Karpas-422 (cell line): Measurements from ENCODE around the gene SGMS1. TPM values are rescaled to one million over a fixed set of nuclear protein-coding genes. Genes with fewer than 3 reads are reported as not detected.

Experiments
- DNase-seq: peaks from one replicate; pipeline ENCODE4 v3.0.0-alpha.2; 2015
- H2AFZ ChIP-seq: fragments of 200-600 bp; sonication (generic); 2 replicates; pipeline ENCODE4 v1.6.1; 2014; ENCODE audit warnings: antibody characterized with exemption, low read length, mixed read lengths
- H3K27ac ChIP-seq: fragments of 200-600 bp; sonication (generic); 2 replicates; pipeline ENCODE4 v1.5.1; 2014; ENCODE audit warnings: mild to moderate bottlenecking, low read length, moderate library complexity
- H3K27me3 ChIP-seq: fragments of 200-600 bp; sonication (generic); 2 replicates; pipeline ENCODE4 v1.6.1; 2014; ENCODE audit warnings: low read length, mixed read lengths
- H3K36me3 ChIP-seq: fragments of 200-600 bp; sonication (generic); 2 replicates; pipeline ENCODE4 v1.6.1; 2014; ENCODE audit warnings: low read length, mixed read lengths; ENCODE audit not compliant: insufficient read depth
- H3K4me1 ChIP-seq: fragments of 200-600 bp; sonication (generic); 2 replicates; pipeline ENCODE4 v1.6.1; 2014; ENCODE audit warnings: mild to moderate bottlenecking, low read length, mixed read lengths
- H3K4me2 ChIP-seq: fragments of 200-600 bp; sonication (generic); 2 replicates; pipeline ENCODE4 v1.6.1; 2014; ENCODE audit warnings: low read length, low read depth, mild to moderate bottlenecking; ENCODE audit not compliant: poor library complexity, severe bottlenecking
- H3K4me3 ChIP-seq: fragments of 200-600 bp; sonication (generic); 2 replicates; pipeline ENCODE4 v1.5.1; 2014; ENCODE audit warnings: mild to moderate bottlenecking, antibody characterized with exemption, low read length, mixed read lengths
- H3K79me2 ChIP-seq: fragments of 200-600 bp; sonication (generic); 2 replicates; pipeline ENCODE4 v1.6.1; 2014; ENCODE audit warnings: mild to moderate bottlenecking, low read length, mixed read lengths
- H3K9ac ChIP-seq: fragments of 200-600 bp; sonication (generic); 2 replicates; pipeline ENCODE4 v1.6.0; 2014; ENCODE audit warnings: low read length
- H3K9me2 ChIP-seq: fragments of 200-600 bp; sonication (generic), shearing (Covaris generic); replicated peaks from 2 replicates; pipeline ENCODE4 v1.6.0; 2014; ENCODE audit warnings: mild to moderate bottlenecking, low read length, moderate library complexity; ENCODE audit not compliant: insufficient read depth
- H3K9me3 ChIP-seq: fragments of 300-700, 200-600 bp; sonication (generic); 2 replicates; pipeline ENCODE4 v1.6.1; 2014; ENCODE audit warnings: low read length, mixed read lengths
- H4K20me1 ChIP-seq: fragments of 200-600 bp; sonication (generic); 2 replicates; pipeline ENCODE4 v1.6.1; 2014; ENCODE audit warnings: mild to moderate bottlenecking, antibody characterized with exemption, low read length, low read depth; ENCODE audit not compliant: insufficient read depth
- total RNA-seq: library from RNA; depleted of rRNA; stranded (reverse); fragments of >200 nt; shearing (Covaris generic); gene quantifications from 2 replicates; pipeline ENCODE4 v1.2.3, GENCODE V29; 2014; ENCODE audit warnings: low replicate concordance

The SGMS1 gene
- total RNA-seq, 1 experiment from 2014 or later = 2.9 TPM

DNA sequence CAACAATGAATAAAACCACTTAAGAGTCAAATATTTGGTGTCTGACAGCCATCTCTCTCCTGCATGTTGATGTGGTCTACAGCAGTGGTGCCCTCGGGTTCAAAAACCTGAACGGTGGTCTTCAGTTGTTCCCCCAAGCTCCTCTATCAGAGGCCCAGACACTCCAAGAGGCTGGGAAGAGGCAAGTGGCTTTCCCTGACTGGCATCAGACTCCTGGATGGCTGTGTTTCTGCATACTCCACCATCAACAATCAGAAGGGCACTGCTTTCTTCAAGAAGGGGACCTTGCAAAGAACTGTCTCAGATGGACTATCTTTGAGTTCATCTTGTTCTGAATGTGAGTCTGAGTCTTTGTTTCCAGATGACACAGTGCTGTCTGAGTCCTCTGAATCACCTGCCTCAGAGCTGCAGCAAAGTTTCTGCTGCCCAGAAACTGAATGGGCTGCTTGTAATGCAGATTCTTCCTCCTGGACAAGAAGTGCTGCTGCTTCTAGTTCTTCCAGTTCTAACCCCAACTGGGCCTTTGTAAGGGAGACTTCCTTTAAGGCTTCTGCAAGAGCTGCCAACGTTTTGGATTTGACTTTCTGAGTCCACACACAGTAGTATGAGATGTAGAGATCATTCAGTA lies 5.9 kb upstream of the SGMS1 start:
- Histone ChIP-seq H3K4me1 (peaks cover 9% of the 10 kb centered on the region), H3K36me3 (no peaks in the 10 kb centered on the region), H3K79me2 (no peaks in the 10 kb centered on the region), H3K9me2 (no peaks in the 10 kb centered on the region), H4K20me1 (no peaks in the 10 kb centered on the region), H3K4me2 (no peak overlapping the region), H3K4me3 (no peak overlapping the region), H3K9me3 (no peaks in the 10 kb centered on the region), H3K27me3 (no peaks in the 10 kb centered on the region), H3K9ac (no peak overlapping the region), H3K27ac (no peak overlapping the region), H2AFZ (no peak overlapping the region)
- no peak for DNase-seq

DNA sequence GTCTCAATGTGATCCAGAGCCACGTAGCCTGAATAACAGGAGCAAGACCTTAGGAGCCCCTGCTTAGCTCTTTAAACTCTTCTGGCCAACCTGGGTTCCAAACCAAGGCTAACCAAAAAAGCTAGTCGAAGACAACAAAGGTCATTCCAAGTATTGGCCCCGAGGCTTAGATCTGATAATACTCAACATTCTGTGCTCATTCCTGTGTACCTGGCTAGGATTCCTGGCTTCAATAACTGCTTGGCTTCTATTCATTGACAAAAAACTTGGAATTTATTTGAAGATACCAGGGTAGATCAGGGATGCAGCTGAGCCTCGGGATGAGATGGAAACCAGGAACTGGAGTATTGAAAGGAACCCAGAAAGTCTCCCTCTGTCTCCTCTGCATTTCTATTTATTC lies 4.1 kb upstream of the SGMS1 start:
- Histone ChIP-seq H3K9ac (no peak overlapping the region), H3K79me2 (no peaks in the 10 kb centered on the region), H3K9me2 (no peaks in the 10 kb centered on the region), H3K9me3 (no peaks in the 10 kb centered on the region), H3K4me3 (no peak overlapping the region), H4K20me1 (0 out of 2 replicates have a peak, but pooled peaks cover 2% of the 10 kb centered on the region), H3K27me3 (no peaks in the 10 kb centered on the region), H3K36me3 (no peaks in the 10 kb centered on the region), H3K4me1 (peaks cover 20% of the 10 kb centered on the region), H2AFZ (no peak overlapping the region), H3K27ac (no peak overlapping the region), H3K4me2 (no peak overlapping the region)
- DNase-seq = no peak

DNA sequence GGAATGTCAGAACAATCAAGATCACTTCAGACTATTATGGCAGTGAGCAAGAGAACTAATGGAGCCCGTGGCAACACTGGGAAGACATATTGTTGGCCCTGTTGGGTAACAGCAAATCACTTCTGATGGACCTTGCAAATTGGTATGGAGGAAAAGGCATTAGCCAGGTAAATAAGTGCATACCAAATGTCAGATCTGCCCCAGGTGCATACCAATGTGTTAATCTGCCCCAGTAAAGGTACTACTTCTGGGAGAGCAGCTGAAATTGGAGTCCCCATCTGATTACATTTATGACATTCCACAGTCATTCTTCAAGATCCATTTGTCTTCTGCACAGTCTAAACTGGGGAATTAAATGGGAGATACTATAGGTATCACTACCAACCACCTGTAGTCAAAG lies 3.7 kb upstream of the SGMS1 start:
- H2AFZ ChIP-seq = no peak overlapping the region
- no peak overlapping the region for H3K9ac ChIP-seq
- peaks cover 6% of the 10 kb centered on the region; the same call in 1 of the 2 replicates for H4K20me1 ChIP-seq
- no peaks in the 10 kb centered on the region for H3K27me3 ChIP-seq
- peaks cover 24% of the 10 kb centered on the region for H3K4me1 ChIP-seq
- no peaks in the 10 kb centered on the region for H3K79me2 ChIP-seq
- DNase-seq = no peak
- no peak overlapping the region for H3K4me2 ChIP-seq
- no peak overlapping the region for H3K27ac ChIP-seq
- no peaks in the 10 kb centered on the region for H3K36me3 ChIP-seq
- H3K9me3 ChIP-seq = no peaks in the 10 kb centered on the region
- no peaks in the 10 kb centered on the region for H3K9me2 ChIP-seq
- no peak overlapping the region for H3K4me3 ChIP-seq

DNA sequence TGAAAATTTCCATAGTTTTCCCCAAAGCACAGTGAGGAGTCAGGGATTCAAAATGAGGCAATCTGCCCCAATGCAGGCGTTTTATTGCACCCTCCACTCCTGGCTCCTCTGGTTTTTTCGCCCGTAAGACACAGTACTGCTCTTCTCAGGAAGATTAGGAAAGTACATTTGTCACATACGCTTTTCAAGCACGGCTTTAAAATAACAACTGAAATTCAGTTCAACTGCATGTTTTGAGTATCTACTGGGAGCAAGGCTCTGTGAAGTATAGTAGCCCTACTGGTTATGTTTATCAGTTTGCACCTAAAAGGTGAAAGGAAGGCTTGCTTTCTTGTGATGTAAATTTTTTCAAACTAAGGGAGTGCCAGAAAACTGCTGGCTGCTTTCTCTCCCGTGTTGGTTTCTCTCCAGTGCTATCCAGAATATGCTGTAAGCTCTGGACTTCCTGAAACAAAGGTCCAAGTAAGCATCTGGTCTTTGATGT lies 1.9 kb upstream of the SGMS1 start:
- peaks cover 34% of the 10 kb centered on the region for H3K4me1 ChIP-seq
- no peaks in the 10 kb centered on the region for H3K36me3 ChIP-seq
- no peak overlapping the region for H3K27ac ChIP-seq
- H3K9me3 ChIP-seq = no peaks in the 10 kb centered on the region
- H2AFZ ChIP-seq = peak overlapping the region; percentile 82
- H3K9ac ChIP-seq = peak overlapping the region; percentile 79
- peaks cover 13% of the 10 kb centered on the region; the same call in 1 of the 2 replicates for H4K20me1 ChIP-seq
- H3K4me2 ChIP-seq = peak overlapping the region; percentile 97
- no peaks in the 10 kb centered on the region for H3K9me2 ChIP-seq
- H3K27me3 ChIP-seq = no peaks in the 10 kb centered on the region
- peak overlapping the region; percentile 80 for H3K4me3 ChIP-seq
- DNase-seq = peak; percentile 42
- H3K79me2 ChIP-seq = no peaks in the 10 kb centered on the region

DNA sequence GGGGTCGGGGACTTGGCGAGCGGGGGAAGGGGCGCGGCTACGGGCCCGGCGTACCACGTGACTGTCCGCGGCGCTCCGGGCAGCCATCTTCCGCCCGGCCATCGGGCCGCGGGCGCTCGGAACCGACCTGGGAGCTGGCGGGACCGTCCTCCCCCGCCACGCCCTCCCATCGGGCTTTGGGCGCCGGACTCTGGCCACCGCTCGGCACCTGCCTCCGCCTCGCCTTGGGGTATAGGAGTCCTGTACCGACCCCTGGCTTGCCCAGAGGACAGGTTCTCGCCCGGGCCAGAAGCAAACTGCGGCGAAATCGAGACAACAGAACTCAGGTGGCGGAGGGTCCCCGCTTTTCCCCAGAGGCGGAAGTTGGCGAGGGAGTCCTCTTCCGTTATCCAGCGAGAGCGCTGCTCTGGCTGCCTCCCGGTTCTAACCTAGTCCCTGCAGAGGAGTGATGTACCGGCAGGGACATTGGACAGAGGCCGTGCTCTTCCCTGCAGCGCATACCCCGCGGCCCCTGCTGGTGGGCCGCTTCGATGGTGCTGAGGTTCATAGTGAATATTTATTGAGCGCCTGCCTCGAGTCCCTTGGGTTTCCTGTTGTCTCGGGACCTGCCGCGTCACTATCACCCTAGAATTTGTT lies 1.2 kb upstream of the SGMS1 start:
- Histone ChIP-seq H3K79me2 (no peaks in the 10 kb centered on the region), H3K27ac (peak overlapping the region; percentile 72; the same call in 1 of the 2 replicates), H3K36me3 (no peaks in the 10 kb centered on the region), H3K4me2 (peak overlapping the region; percentile 97), H3K9me3 (no peaks in the 10 kb centered on the region), H3K4me1 (peaks cover 34% of the 10 kb centered on the region), H2AFZ (peak overlapping the region; percentile 82), H3K9me2 (no peaks in the 10 kb centered on the region), H4K20me1 (peaks cover 19% of the 10 kb centered on the region), H3K4me3 (peak overlapping the region; percentile 80), H3K27me3 (no peaks in the 10 kb centered on the region), H3K9ac (peak overlapping the region; percentile 79)
- peak; percentile 81 for DNase-seq

DNA sequence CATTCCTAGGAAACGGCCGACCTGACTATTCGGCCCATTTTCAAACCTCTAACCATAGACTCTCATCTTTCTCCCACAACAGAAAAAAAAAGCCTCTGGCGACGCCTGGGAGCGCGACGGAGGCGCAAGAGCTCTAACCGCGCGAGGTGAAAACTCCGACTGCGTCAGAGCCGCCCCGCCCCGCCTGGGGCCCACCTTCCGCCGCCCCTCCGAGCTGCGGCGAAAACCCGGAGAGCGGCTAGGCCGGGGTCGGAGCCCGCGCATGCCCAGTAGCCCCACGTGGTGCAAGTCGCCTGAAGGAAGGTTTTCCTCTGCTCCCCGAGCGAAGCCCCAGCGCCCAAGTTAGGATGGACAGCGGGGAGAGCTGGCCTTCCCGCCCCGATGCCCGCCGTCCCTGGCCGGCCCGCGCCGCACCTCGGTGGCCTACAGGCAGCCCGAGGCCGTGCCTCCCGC lies 683 bp upstream of the SGMS1 start:
- peak overlapping the region; percentile 80 for H3K4me3 ChIP-seq

DNA sequence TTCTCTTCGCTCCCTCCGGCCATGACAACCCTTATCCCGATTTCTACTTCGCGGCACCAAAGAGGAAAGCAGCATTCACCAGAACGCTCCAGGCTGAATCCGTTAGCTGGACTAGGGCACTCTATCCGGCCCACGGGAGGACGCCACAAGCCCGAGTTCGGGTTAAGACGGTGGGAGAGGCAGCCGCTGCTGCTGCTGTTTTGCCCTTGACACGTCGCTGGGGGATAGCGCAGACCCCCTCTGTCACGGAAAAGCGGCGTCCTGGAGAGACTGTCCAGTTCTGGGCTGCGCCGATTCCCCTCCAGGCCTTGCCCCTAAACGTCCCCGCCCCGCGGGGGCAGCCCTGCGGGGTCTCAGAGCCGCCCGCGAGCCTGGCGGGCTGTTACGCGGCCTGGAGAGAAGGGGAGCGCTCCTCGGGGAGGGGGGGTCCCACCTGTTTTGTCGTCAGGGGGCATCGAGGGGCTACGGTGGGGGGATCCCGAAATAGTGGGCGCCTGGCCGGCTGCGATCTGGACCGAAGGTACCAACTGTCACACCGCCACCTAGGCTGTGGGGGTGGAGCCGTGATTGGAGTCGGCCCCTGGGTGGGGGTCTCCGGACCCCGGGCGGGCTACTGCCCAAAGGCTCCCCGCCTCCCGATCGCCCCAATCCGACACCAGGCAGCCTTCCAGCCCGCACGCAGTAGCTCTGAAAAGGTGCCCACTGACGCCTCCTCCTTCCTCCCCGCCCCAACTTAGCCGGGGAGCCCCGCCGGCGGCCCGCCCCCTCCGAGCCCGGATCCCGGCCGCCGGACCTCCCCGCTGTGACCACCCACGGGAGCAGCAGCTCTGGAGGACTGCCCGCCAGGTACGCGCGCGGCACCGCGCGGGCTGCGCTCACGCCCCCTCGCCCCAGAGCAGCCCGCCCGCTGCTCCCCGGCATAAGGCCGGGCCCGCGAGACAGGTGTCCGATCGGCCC lies 772 bp downstream of the SGMS1 start:
- H3K79me2 ChIP-seq = no peaks in the 10 kb centered on the region
- H3K9me3 ChIP-seq = no peaks in the 10 kb centered on the region
- DNase-seq = peak; percentile 51
- H3K36me3 ChIP-seq = no peaks in the 10 kb centered on the region
- peak overlapping the region; percentile 79 for H3K9ac ChIP-seq
- H3K4me3 ChIP-seq = peak overlapping the region; percentile 80
- no peaks in the 10 kb centered on the region for H3K9me2 ChIP-seq
- peak overlapping the region; percentile 97 for H3K4me2 ChIP-seq
- H4K20me1 ChIP-seq = peaks cover 36% of the 10 kb centered on the region
- peaks cover 46% of the 10 kb centered on the region for H3K4me1 ChIP-seq
- H3K27ac ChIP-seq = no peak overlapping the region
- H3K27me3 ChIP-seq = no peaks in the 10 kb centered on the region
- H2AFZ ChIP-seq = peak overlapping the region; percentile 82

More for the DNA sequence above, 683 bp upstream of the SGMS1 start:
- H3K4me1 ChIP-seq = peaks cover 34% of the 10 kb centered on the region
- H3K36me3 ChIP-seq = no peaks in the 10 kb centered on the region
- H3K9me3 ChIP-seq = no peaks in the 10 kb centered on the region
- peak; percentile 98 for DNase-seq
- peaks cover 22% of the 10 kb centered on the region for H4K20me1 ChIP-seq
- peak overlapping the region; percentile 92 for H2AFZ ChIP-seq
- H3K9me2 ChIP-seq = no peaks in the 10 kb centered on the region
- H3K9ac ChIP-seq = peak overlapping the region; percentile 79
- peak overlapping the region; percentile 97 for H3K4me2 ChIP-seq
- peak overlapping the region; percentile 72 for H3K27ac ChIP-seq
- H3K27me3 ChIP-seq = no peaks in the 10 kb centered on the region
- no peaks in the 10 kb centered on the region for H3K79me2 ChIP-seq
